Activated CD8-positive, alpha-beta T cell treated with anti-CD3 and anti-CD28 coated beads for 36 hours (primary cell): ENCODE measurements around the gene CBX2. TPM values are rescaled to one million over a fixed set of nuclear protein-coding genes. Genes with fewer than 3 reads are reported as not detected.

Source experiments
- ATAC-seq: fragments of 200-7000 bp; cut with Tn5 transposase; one replicate; pipeline ENCODE4 v1.10.0; 2021; ENCODE audit warnings: mild to moderate bottlenecking, moderate library complexity
- CTCF ChIA-PET: fragments of 350-600 bp; sonication (Branson Sonifier 250); formaldehyde crosslinking; loops from one replicate; lab custom pipeline; 2021; ENCODE audit warnings: antibody characterized with exemption; lab: Charles Lee
- POLR2A ChIA-PET: fragments of 350-600 bp; sonication (Branson Sonifier 250); formaldehyde crosslinking; loops from one replicate; lab custom pipeline; 2021; ENCODE audit warnings: antibody characterized with exemption; lab: Charles Lee
- DNase-seq: peaks from one replicate; pipeline ENCODE4 v3.0.0-alpha.2; 2020
- H3K27ac Mint-ChIP-seq: one replicate; pipeline ENCODE4 v1.8.0; 2021; ENCODE audit warnings: mild to moderate bottlenecking, mixed read lengths
- H3K27me3 Mint-ChIP-seq: one replicate; pipeline ENCODE4 v1.8.0; 2021; ENCODE audit warnings: mixed read lengths
- H3K36me3 Mint-ChIP-seq: one replicate; pipeline ENCODE4 v1.8.0; 2021; ENCODE audit warnings: low read depth, mixed read lengths
- H3K4me1 Mint-ChIP-seq: one replicate; pipeline ENCODE4 v1.8.0; 2021; ENCODE audit warnings: low read depth, mixed read lengths
- H3K4me3 Mint-ChIP-seq: one replicate; pipeline ENCODE4 v1.8.0; 2021; ENCODE audit warnings: mild to moderate bottlenecking, moderate library complexity, mixed read lengths
- H3K9me3 Mint-ChIP-seq: one replicate; pipeline ENCODE4 v1.8.0; 2021; ENCODE audit warnings: mixed read lengths
- CTCF ChIP-seq: fragments of 200-600 bp; IDR thresholded peaks from one replicate; pipeline ENCODE4 v1.8.0; 2022; ENCODE audit warnings: antibody characterized with exemption, mild to moderate bottlenecking
- intact Hi-C: fragments of 100-400 bp; cut with micrococcal nuclease; formaldehyde crosslinking; loops from one replicate; pipeline ENCODE4 v1.10.0; 2022
- total RNA-seq, 2 experiments: library from RNA; stranded (reverse); gene quantifications; one replicate each; pipeline ENCODE4 v1.2.3, GENCODE V29; 2021

Gene CBX2
- total RNA-seq, 2 experiments from 2014 or later, result 8.0 to 9.7 TPM

GRCh38 chr17:79799538-79800324 is 21.8 kb downstream of the CBX2 start:
- H3K27me3 Mint-ChIP-seq, result peaks cover 44% of the 10 kb centered on the region
- peaks cover 5% of the 10 kb centered on the region for H3K36me3 Mint-ChIP-seq
- no peak overlapping the region for H3K27ac Mint-ChIP-seq
- peak overlapping the region; percentile 54 for H3K4me3 Mint-ChIP-seq
- DNase-seq (peak; percentile 52), ATAC-seq (no peak)
- no peak for TF ChIP-seq CTCF
- intact Hi-C loops, result loop anchor here (5.0 kb wide), 2 partner anchors 38 to 193 kb away; partner anchors contain the start of gene CBX4
- H3K4me1 Mint-ChIP-seq, result peaks cover 45% of the 10 kb centered on the region
- ChIA-PET POLR2A (interaction anchor here (1.0 to 5.6 kb wide), 5 partner anchors 12 to 40 kb away, joined by 3 to 34 read pairs (median 5); partner anchors contain the start of gene CBX4), CTCF (interaction anchor here (1.3 to 3.4 kb wide), 2 partner anchors 9 to 40 kb away, joined by 9 to 14 read pairs; partner anchors contain the start of gene CBX4)
- H3K9me3 Mint-ChIP-seq, result no peaks in the 10 kb centered on the region

DNA sequence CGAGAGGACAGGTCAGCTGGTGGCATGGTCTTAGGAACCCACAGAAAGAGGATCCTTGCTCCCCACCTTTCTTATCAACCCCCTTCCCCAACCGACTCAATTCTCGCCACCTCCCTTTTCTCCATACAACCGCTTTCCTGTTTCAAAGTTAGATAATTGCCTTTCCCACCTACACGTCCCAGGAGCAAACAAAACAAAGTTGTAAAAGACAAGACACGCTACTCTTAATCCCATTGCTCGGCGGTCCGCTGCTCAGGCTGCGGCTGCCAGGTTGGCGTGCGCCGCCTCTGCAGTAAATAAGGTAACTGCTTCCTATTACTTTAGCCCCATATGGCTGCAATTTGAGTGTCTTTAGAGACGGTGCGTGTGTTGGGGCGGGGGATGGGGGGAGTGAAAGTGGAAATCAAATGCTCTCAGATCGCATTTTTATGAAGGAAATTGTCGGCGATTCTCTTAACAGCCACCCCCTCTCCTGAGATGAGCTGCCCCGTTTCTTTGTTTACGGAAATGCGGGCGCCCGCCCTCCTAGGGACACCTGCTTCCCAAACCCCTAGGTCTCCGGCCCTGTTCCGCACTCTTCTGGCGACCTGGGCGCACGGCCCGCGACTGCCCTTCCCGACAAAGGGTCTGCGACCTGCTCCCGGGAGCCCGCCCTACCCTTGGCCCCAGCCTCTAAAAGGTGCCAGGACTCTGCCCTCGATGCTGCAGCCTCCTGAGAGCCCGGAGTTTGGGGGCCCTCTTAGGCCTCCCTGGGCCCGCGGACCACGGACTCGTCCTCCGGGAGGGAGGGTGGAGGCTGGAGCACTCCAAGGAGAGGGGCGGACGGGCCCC is 22.6 kb downstream of the CBX2 start:
- peak; percentile 12 for ATAC-seq
- Mint-ChIP-seq H3K36me3 (peaks cover 5% of the 10 kb centered on the region), H3K4me1 (peaks cover 53% of the 10 kb centered on the region), H3K27me3 (peaks cover 48% of the 10 kb centered on the region), H3K4me3 (peak overlapping the region; percentile 54), H3K27ac (peak overlapping the region; percentile 13), H3K9me3 (no peaks in the 10 kb centered on the region)
- intact Hi-C loops, result no loop called here
- CTCF ChIA-PET, result interaction anchor here (1.0 to 3.4 kb wide), 5 partner anchors 8 to 40 kb away, joined by 4 to 14 read pairs (median 6); partner anchors contain the start of gene CBX4
- POLR2A ChIA-PET, result interaction anchor here (1.3 to 5.6 kb wide), 7 partner anchors 10 to 41 kb away, joined by 3 to 34 read pairs (median 11); partner anchors contain the start of gene CBX4
- peak; percentile 87 for DNase-seq
- TF ChIP-seq CTCF, result no peak

DNA sequence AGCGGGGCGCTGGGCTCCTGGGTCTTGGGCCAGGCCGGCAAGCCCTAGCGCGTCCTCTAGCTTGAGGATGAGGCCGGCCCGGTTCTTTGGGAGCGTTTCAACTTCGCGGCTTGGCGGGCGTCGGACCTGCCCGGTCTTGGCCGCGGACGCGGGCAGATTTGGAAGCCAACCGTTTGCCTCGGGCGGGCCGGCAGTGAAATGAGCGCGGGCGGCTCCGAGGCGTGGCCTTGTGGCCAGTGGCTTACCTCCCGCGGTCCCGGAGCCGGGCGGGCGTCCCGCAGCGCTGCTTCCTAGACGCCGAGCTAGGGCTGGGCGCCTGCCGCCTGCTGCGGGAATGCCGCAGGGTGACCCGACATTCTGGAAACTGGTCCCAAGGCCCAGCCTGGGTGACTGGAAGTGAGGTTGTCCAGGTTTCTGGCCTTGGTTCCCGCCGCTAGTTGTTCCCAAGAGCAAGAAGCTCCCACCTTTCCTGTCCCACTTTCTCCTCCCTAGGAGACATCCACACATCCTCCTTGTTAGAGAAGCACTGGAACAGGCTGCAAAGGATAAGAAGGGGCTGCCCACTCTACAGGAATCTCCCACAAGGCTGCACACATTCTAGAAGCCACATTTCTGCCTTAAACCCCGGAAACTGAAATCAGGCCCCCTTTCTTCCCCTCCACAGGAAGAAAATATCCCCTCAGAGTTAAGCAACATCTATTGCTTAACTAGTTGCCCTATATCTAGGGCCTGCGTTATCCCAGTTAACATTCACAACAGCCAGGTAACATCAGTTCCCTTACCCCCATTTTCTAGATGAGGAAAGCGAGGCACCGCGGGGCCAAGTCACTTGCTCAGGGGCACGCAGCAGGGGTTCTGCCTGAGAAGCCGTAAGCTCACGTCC is 23.4 kb downstream of the CBX2 start:
- TF ChIP-seq CTCF, result no peak
- ATAC-seq (no peak), DNase-seq (no peak)
- intact Hi-C loops, result no loop called here
- H3K4me1 Mint-ChIP-seq, result peaks cover 51% of the 10 kb centered on the region
- H3K9me3 Mint-ChIP-seq, result no peaks in the 10 kb centered on the region
- peaks cover 2% of the 10 kb centered on the region for H3K36me3 Mint-ChIP-seq
- ChIA-PET POLR2A (interaction anchor here (1.4 to 5.6 kb wide), 5 partner anchors 11 to 41 kb away, joined by 3 to 34 read pairs (median 11); partner anchors contain the start of gene CBX4), CTCF (interaction anchor here (1.0 to 3.4 kb wide), 6 partner anchors 10 to 41 kb away, joined by 3 to 14 read pairs (median 4); partner anchors contain the start of gene CBX4)
- H3K27ac Mint-ChIP-seq, result no peak overlapping the region
- peaks cover 54% of the 10 kb centered on the region for H3K27me3 Mint-ChIP-seq
- H3K4me3 Mint-ChIP-seq, result no peak overlapping the region

- intact Hi-C loops, result no loop called here
- no peak overlapping the region for H3K4me3 Mint-ChIP-seq
- no peak overlapping the region for H3K27ac Mint-ChIP-seq
- no peak for TF ChIP-seq CTCF
- H3K27me3 Mint-ChIP-seq, result peaks cover 62% of the 10 kb centered on the region
- H3K36me3 Mint-ChIP-seq, result peaks cover 2% of the 10 kb centered on the region
- ATAC-seq (no peak), DNase-seq (no peak)
- ChIA-PET POLR2A (interaction anchor here (1.6 to 5.6 kb wide), 4 partner anchors 10 to 40 kb away, joined by 4 to 34 read pairs (median 12); partner anchors contain the start of gene CBX4), CTCF (interaction anchor here (1.2 to 3.4 kb wide), 4 partner anchors 9 to 41 kb away, joined by 3 to 14 read pairs (median 4); partner anchors contain the start of gene CBX4)
- H3K9me3 Mint-ChIP-seq, result no peaks in the 10 kb centered on the region
- H3K4me1 Mint-ChIP-seq, result peaks cover 50% of the 10 kb centered on the region
These were observed 24.2 kb downstream of the CBX2 start for GRCh38 chr17:79802039-79802735.
